Activated CD4-positive, alpha-beta memory T cell treated with anti-CD3 and anti-CD28 coated beads for 36 hours (primary cell): ENCODE measurements around the gene PNPLA6. TPM values are rescaled to one million over a fixed set of nuclear protein-coding genes. Genes with fewer than 3 reads are reported as not detected.
"Not testable (repeated sequence)": the region's sequence is repeated elsewhere in the genome, so short reads cannot be mapped to it uniquely, and the experiment has no call there.

Experiments used
- CTCF ChIA-PET: fragments of 350-600 bp; sonication (Branson Sonifier 250); formaldehyde crosslinking; loops from one replicate; lab custom pipeline; 2021; ENCODE audit warnings: antibody characterized with exemption, inconsistent platforms; lab: Charles Lee
- POLR2A ChIA-PET: fragments of 350-600 bp; sonication (Branson Sonifier 250); formaldehyde crosslinking; loops from one replicate; lab custom pipeline; 2021; ENCODE audit warnings: antibody characterized with exemption; lab: Charles Lee
- DNase-seq: peaks from one replicate; pipeline ENCODE4 v3.0.0-alpha.2; 2020
- H3K27ac Mint-ChIP-seq: one replicate; pipeline ENCODE4 v1.8.0; 2021; ENCODE audit warnings: mixed read lengths
- H3K27me3 Mint-ChIP-seq: one replicate; pipeline ENCODE4 v1.8.0; 2021; ENCODE audit warnings: mixed read lengths
- H3K36me3 Mint-ChIP-seq: one replicate; pipeline ENCODE4 v1.8.0; 2021; ENCODE audit warnings: mixed read lengths
- H3K4me1 Mint-ChIP-seq: one replicate; pipeline ENCODE4 v1.8.0; 2021; ENCODE audit warnings: low read depth, mixed read lengths
- H3K4me3 Mint-ChIP-seq: one replicate; pipeline ENCODE4 v1.8.0; 2021; ENCODE audit warnings: mild to moderate bottlenecking, mixed read lengths
- H3K9me3 Mint-ChIP-seq: one replicate; pipeline ENCODE4 v1.8.0; 2021; ENCODE audit warnings: mixed read lengths
- intact Hi-C: fragments of 100-400 bp; cut with micrococcal nuclease; formaldehyde crosslinking; loops from one replicate; pipeline ENCODE4 v1.15.1; 2023
- total RNA-seq, 2 experiments: library from RNA; stranded (reverse); gene quantifications; one replicate each; pipeline ENCODE4 v1.2.3, GENCODE V29; 2021

The PNPLA6 gene
- total RNA-seq, 2 experiments from 2014 or later: 106 to 121 TPM

GRCh38 chr19:7565332-7565731 is 29.8 kb downstream of the PNPLA6 start:
- CTCF ChIA-PET: interaction anchor here (4.6 to 5.2 kb wide), 2 partner anchors 115 to 235 kb away, joined by 52 to 64 read pairs; partner anchors contain the start of gene TRAPPC5
- Mint-ChIP-seq H3K27ac (no peak overlapping the region), H3K4me1 (no peaks in the 10 kb centered on the region), H3K9me3 (peaks cover under 1% of the 10 kb centered on the region), H3K4me3 (no peak overlapping the region), H3K27me3 (no peaks in the 10 kb centered on the region), H3K36me3 (peaks cover 3% of the 10 kb centered on the region)
- intact Hi-C loops: no loop called here
- POLR2A ChIA-PET: no interaction called here
- DNase-seq: no peak

- H3K4me3 Mint-ChIP-seq: no peak overlapping the region
- POLR2A ChIA-PET: no interaction called here
- CTCF ChIA-PET: interaction anchor here (1.0 to 1.2 kb wide), 2 partner anchors 229 to 235 kb away, joined by 3 to 4 read pairs; no protein-coding TSS in a partner anchor
- no peaks in the 10 kb centered on the region for H3K4me1 Mint-ChIP-seq
- H3K36me3 Mint-ChIP-seq: no peaks in the 10 kb centered on the region
- no peaks in the 10 kb centered on the region for H3K9me3 Mint-ChIP-seq
- DNase-seq: no peak
- intact Hi-C loops: no loop called here
- H3K27ac Mint-ChIP-seq: no peak overlapping the region
- H3K27me3 Mint-ChIP-seq: peaks cover 7% of the 10 kb centered on the region
These were observed 35.2 kb downstream of the PNPLA6 start for GRCh38 chr19:7570761-7571160.

GRCh38 chr19:7575434-7576040 is 40.0 kb downstream of the PNPLA6 start:
- ChIA-PET CTCF (no interaction called here), POLR2A (no interaction called here)
- Mint-ChIP-seq H3K27me3 (peaks cover 7% of the 10 kb centered on the region), H3K4me1 (no peaks in the 10 kb centered on the region), H3K36me3 (no peaks in the 10 kb centered on the region), H3K4me3 (no peak overlapping the region), H3K9me3 (no peaks in the 10 kb centered on the region), H3K27ac (no peak overlapping the region)
- peak; percentile 18 for DNase-seq
- intact Hi-C loops: no loop called here

- H3K9me3 Mint-ChIP-seq, intact Hi-C loops, H3K27me3 Mint-ChIP-seq, POLR2A ChIA-PET, H3K4me3 Mint-ChIP-seq, H3K36me3 Mint-ChIP-seq, H3K27ac Mint-ChIP-seq, DNase-seq, H3K4me1 Mint-ChIP-seq: not testable (repeated sequence)
- CTCF ChIA-PET: interaction anchor here (3.5 kb wide), 1 partner anchor 9 kb away, joined by 24 read pairs; no protein-coding TSS in a partner anchor
These were observed 41.9 kb downstream of the PNPLA6 start for GRCh38 chr19:7577422-7577821.

GRCh38 chr19:7578127-7578526 is 42.6 kb downstream of the PNPLA6 start:
- H3K4me3 Mint-ChIP-seq: no peak overlapping the region
- no peaks in the 10 kb centered on the region for H3K9me3 Mint-ChIP-seq
- no peak overlapping the region for H3K27ac Mint-ChIP-seq
- H3K27me3 Mint-ChIP-seq: peaks cover 7% of the 10 kb centered on the region
- intact Hi-C loops: no loop called here
- H3K36me3 Mint-ChIP-seq: no peaks in the 10 kb centered on the region
- POLR2A ChIA-PET: no interaction called here
- DNase-seq: no peak
- no peaks in the 10 kb centered on the region for H3K4me1 Mint-ChIP-seq
- CTCF ChIA-PET: interaction anchor here (3.5 kb wide), 1 partner anchor 9 kb away, joined by 24 read pairs; no protein-coding TSS in a partner anchor

- POLR2A ChIA-PET: no interaction called here
- Mint-ChIP-seq H3K9me3 (no peaks in the 10 kb centered on the region), H3K27me3 (peaks cover 4% of the 10 kb centered on the region), H3K4me1 (no peaks in the 10 kb centered on the region), H3K4me3 (no peak overlapping the region), H3K27ac (no peak overlapping the region), H3K36me3 (no peaks in the 10 kb centered on the region)
- intact Hi-C loops: no loop called here
- CTCF ChIA-PET: interaction anchor here (3.5 kb wide), 1 partner anchor 10 kb away, joined by 24 read pairs; no protein-coding TSS in a partner anchor
- no peak for DNase-seq
These were observed 43.7 kb downstream of the PNPLA6 start for GRCh38 chr19:7579182-7579581.

- DNase-seq: no peak
- Mint-ChIP-seq H3K27ac (no peak overlapping the region), H3K4me1 (no peaks in the 10 kb centered on the region), H3K36me3 (no peaks in the 10 kb centered on the region), H3K27me3 (peaks cover 4% of the 10 kb centered on the region), H3K4me3 (no peak overlapping the region), H3K9me3 (no peaks in the 10 kb centered on the region)
- CTCF ChIA-PET: no interaction called here
- intact Hi-C loops: no loop called here
- POLR2A ChIA-PET: no interaction called here
These were observed 46.9 kb downstream of the PNPLA6 start for GRCh38 chr19:7582446-7582845.

GRCh38 chr19:7589822-7590221 is 54.3 kb downstream of the PNPLA6 start:
- POLR2A ChIA-PET: no interaction called here
- Mint-ChIP-seq H3K4me3 (no peak overlapping the region), H3K4me1 (no peaks in the 10 kb centered on the region), H3K9me3 (no peaks in the 10 kb centered on the region), H3K27me3 (peaks cover 20% of the 10 kb centered on the region), H3K36me3 (no peaks in the 10 kb centered on the region), H3K27ac (no peak overlapping the region)
- intact Hi-C loops: no loop called here
- no peak for DNase-seq
- CTCF ChIA-PET: no interaction called here

GRCh38 chr19:7590256-7590655 is 54.7 kb downstream of the PNPLA6 start:
- Mint-ChIP-seq H3K4me3 (no peak overlapping the region), H3K36me3 (no peaks in the 10 kb centered on the region), H3K27ac (no peak overlapping the region), H3K4me1 (peaks cover 2% of the 10 kb centered on the region), H3K27me3 (peaks cover 21% of the 10 kb centered on the region), H3K9me3 (no peaks in the 10 kb centered on the region)
- POLR2A ChIA-PET: no interaction called here
- CTCF ChIA-PET: interaction anchor here (0.6 kb wide), 1 partner anchor 121 kb away, joined by 3 read pairs; no protein-coding TSS in a partner anchor
- no peak for DNase-seq
- intact Hi-C loops: no loop called here

GRCh38 chr19:7595466-7596133 is 60.1 kb downstream of the PNPLA6 start, which contains the start of gene CAMSAP3:
Gene CAMSAP3, plus strand, starts transcription at chr19:7595863. Its CDS starts 140 bp downstream, at chr19:7596003.
- intact Hi-C loops: no loop called here
- Mint-ChIP-seq H3K27ac (no peak within 1 kb of the TSS), H3K36me3 (no peaks in the 10 kb centered on the region), H3K27me3 (peaks cover 39% of the 10 kb centered on the region), H3K9me3 (no peaks in the 10 kb centered on the region), H3K4me1 (peaks cover 2% of the 10 kb centered on the region), H3K4me3 (peak within 1 kb of the TSS; percentile 61)
- peak; percentile 38 for DNase-seq
- ChIA-PET POLR2A (no interaction called here), CTCF (interaction anchor here (1.1 kb wide), 1 partner anchor 27 kb away, joined by 5 read pairs; no protein-coding TSS in a partner anchor)

- intact Hi-C loops: no loop called here
- DNase-seq: no peak
- peaks cover 2% of the 10 kb centered on the region for H3K4me1 Mint-ChIP-seq
- peaks cover 36% of the 10 kb centered on the region for H3K27me3 Mint-ChIP-seq
- ChIA-PET CTCF (interaction anchor here (0.9 kb wide), 1 partner anchor 28 kb away, joined by 3 read pairs; no protein-coding TSS in a partner anchor), POLR2A (no interaction called here)
- H3K36me3 Mint-ChIP-seq: no peaks in the 10 kb centered on the region
- H3K27ac Mint-ChIP-seq: no peak overlapping the region
- H3K4me3 Mint-ChIP-seq: peak overlapping the region; percentile 39
- H3K9me3 Mint-ChIP-seq: no peaks in the 10 kb centered on the region
These were observed 60.9 kb downstream of the PNPLA6 start for GRCh38 chr19:7596211-7596937.

GRCh38 chr19:7597689-7598088 is 62.2 kb downstream of the PNPLA6 start:
- H3K27ac Mint-ChIP-seq: no peak overlapping the region
- POLR2A ChIA-PET: no interaction called here
- H3K36me3 Mint-ChIP-seq: no peaks in the 10 kb centered on the region
- CTCF ChIA-PET: interaction anchor here (0.6 to 1.0 kb wide), 2 partner anchors 29 to 252 kb away, joined by 3 to 5 read pairs; no protein-coding TSS in a partner anchor
- no peak for DNase-seq
- peaks cover 2% of the 10 kb centered on the region for H3K4me1 Mint-ChIP-seq
- H3K9me3 Mint-ChIP-seq: no peaks in the 10 kb centered on the region
- H3K4me3 Mint-ChIP-seq: no peak overlapping the region
- H3K27me3 Mint-ChIP-seq: peaks cover 40% of the 10 kb centered on the region
- intact Hi-C loops: no loop called here
